Activated CD8-positive, alpha-beta T cell treated with anti-CD3 and anti-CD28 coated beads, Interleukin-2, amount 10 ng/mL, durations not matched to agents 7 days and 5 days (primary cell): ENCODE measurements around the gene CDH5. TPM values are rescaled to one million over a fixed set of nuclear protein-coding genes. Genes with fewer than 3 reads are reported as not detected.

Experiments
- total RNA-seq, 2 experiments: library from RNA; stranded (reverse); gene quantifications; one replicate each; pipeline ENCODE4 v1.2.3, GENCODE V29; 2021

Gene CDH5
- total RNA-seq, 2 experiments from 2014 or later = not detected

Other genes with a start within 250 kb of the CDH5 start
- gene BEAN1, start 60.6 kb downstream of the CDH5 start, total RNA-seq = not detected
- 1 to 10 TPM; 5.7 to 6.4 TPM for gene TK2, start 183.4 kb downstream of the CDH5 start, total RNA-seq
- 100 to 1,000 TPM; 137 to 139 TPM for gene CKLF, start 185.9 kb downstream of the CDH5 start, total RNA-seq
- gene CMTM1, start 199.7 kb downstream of the CDH5 start, total RNA-seq = 10 to 100 TPM; 13.6 to 15.0 TPM
- under 1 TPM; 0.68 to 0.82 TPM for gene CMTM2, start 212.8 kb downstream of the CDH5 start, total RNA-seq
- gene CMTM3, start 238.0 kb downstream of the CDH5 start, total RNA-seq = 100 to 1,000 TPM; 102 to 104 TPM